ENCODE measurements around the gene ZC3H7A. TPM values are rescaled to one million over a fixed set of nuclear protein-coding genes. Genes with fewer than 3 reads are reported as not detected.

ZC3H7A gene
- total RNA-seq, 4 donors from 2014 or later = 16.6 to 34.1 (median 30.2) TPM

GRCh38 chr16:11757671-11758545 is 39.1 kb downstream of the ZC3H7A start:
- TF ChIP-seq CTCF (IDR thresholded peaks at IDR 0.05) = no peak
- no peak for TF ChIP-seq POLR2A (IDR thresholded peaks at IDR 0.05)

DNA sequence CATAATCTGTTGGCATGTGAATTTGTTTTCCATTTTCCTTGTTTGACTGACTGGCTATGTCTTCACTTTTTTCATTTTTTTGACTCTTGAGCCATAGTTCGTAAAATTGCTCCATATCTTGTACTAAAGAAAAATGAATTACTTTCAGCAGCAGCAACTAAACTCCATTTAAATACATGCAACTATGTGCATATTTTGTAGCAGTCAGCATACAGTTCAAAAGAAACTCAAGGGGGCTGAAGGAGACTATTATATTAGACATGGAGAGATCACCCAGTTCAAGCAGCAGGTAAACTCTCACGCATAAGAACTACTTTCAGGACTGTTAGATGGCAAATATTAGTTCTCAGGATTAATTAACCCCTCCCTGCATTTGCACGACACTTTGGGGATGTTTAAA is 40.8 kb downstream of the ZC3H7A start:
- 93 to 97% methylated on average over 3 of the region's 3 CpGs for WGBS, 2 donors

More at GRCh38 chr16:11757671-11758545, 39.1 kb downstream of the ZC3H7A start:
- Histone ChIP-seq H3K27ac (peak overlapping the region in 1 of 4 donors; percentile 13), H3K4me1 (peaks cover 0 to 9% (median 2%) of the 10 kb centered on the region in 3 donors), H3K4me3 (no peak overlapping the region), H3K9me3 (no peaks in the 10 kb centered on the region), H3K27me3 (no peaks in the 10 kb centered on the region), H3K36me3 (peaks cover 17 to 98% (median 27%) of the 10 kb centered on the region in 3 donors)
- WGBS, 2 donors = 62 to 64% methylated on average over 9 to 10 of the region's 10 CpGs
- DNase-seq = no peak
- intact Hi-C loops (cut with DNase I) = no loop called here

GRCh38 chr16:11755022-11755760 is 41.9 kb downstream of the ZC3H7A start:
- Histone ChIP-seq H3K27ac (no peak overlapping the region), H3K4me1 (peaks cover 0 to 9% (median 2%) of the 10 kb centered on the region in 3 donors), H3K27me3 (no peaks in the 10 kb centered on the region), H3K36me3 (peaks cover 23 to 98% (median 40%) of the 10 kb centered on the region in 3 donors), H3K4me3 (no peak overlapping the region), H3K9me3 (no peaks in the 10 kb centered on the region)
- TF ChIP-seq CTCF (IDR thresholded peaks at IDR 0.05) (no peak), POLR2A (IDR thresholded peaks at IDR 0.05) (no peak)
- intact Hi-C loops (cut with DNase I) = no loop called here
- 82 to 89% methylated on average over 13 of the region's 13 CpGs for WGBS, 2 donors
- DNase-seq = no peak

More for the DNA sequence above, 40.8 kb downstream of the ZC3H7A start:
- Histone ChIP-seq H3K27me3 (no peaks in the 10 kb centered on the region), H3K27ac (no peak overlapping the region), H3K4me3 (no peak overlapping the region), H3K9me3 (no peaks in the 10 kb centered on the region), H3K36me3 (peaks cover 23 to 98% (median 35%) of the 10 kb centered on the region in 3 donors), H3K4me1 (peaks cover 0 to 9% (median 2%) of the 10 kb centered on the region in 3 donors)
- no peak for DNase-seq
- no peak for TF ChIP-seq CTCF (IDR thresholded peaks at IDR 0.05)
- no peak for TF ChIP-seq POLR2A (IDR thresholded peaks at IDR 0.05)
- intact Hi-C loops (cut with DNase I) = no loop called here

- TF ChIP-seq POLR2A (IDR thresholded peaks at IDR 0.05) (no peak), CTCF (IDR thresholded peaks at IDR 0.05) (no peak)
- Histone ChIP-seq H3K27me3 (no peaks in the 10 kb centered on the region), H3K36me3 (peaks cover 23 to 99% (median 33%) of the 10 kb centered on the region in 3 donors), H3K9me3 (no peaks in the 10 kb centered on the region), H3K4me1 (peaks cover 0 to 3% (median 1%) of the 10 kb centered on the region in 3 donors), H3K4me3 (no peak overlapping the region), H3K27ac (no peak overlapping the region)
- 91 to 94% methylated on average over 3 of the region's 3 CpGs for WGBS, 2 donors
- no peak for DNase-seq
- intact Hi-C loops (cut with DNase I) = no loop called here
These were observed 44.2 kb downstream of the ZC3H7A start for GRCh38 chr16:11752856-11753255.

- intact Hi-C loops (cut with DNase I) = no loop called here
- TF ChIP-seq POLR2A (IDR thresholded peaks at IDR 0.05) = no peak
- no peak for TF ChIP-seq CTCF (IDR thresholded peaks at IDR 0.05)
- WGBS, 2 donors = 84 to 89% methylated on average over 6 to 7 of the region's 7 CpGs
- no peak for DNase-seq
- no peaks in the 10 kb centered on the region for H3K27me3 ChIP-seq
- H3K27ac ChIP-seq = no peak overlapping the region
- H3K4me1 ChIP-seq = no peaks in the 10 kb centered on the region
- H3K36me3 ChIP-seq = peaks cover 11 to 74% (median 25%) of the 10 kb centered on the region in 3 donors
- H3K4me3 ChIP-seq = no peak overlapping the region
- no peaks in the 10 kb centered on the region for H3K9me3 ChIP-seq
These were observed 47.0 kb downstream of the ZC3H7A start for GRCh38 chr16:11750056-11750455.

Measured in esophagus squamous epithelium (tissue), 5 donors.